HepG2 (cell line): ENCODE measurements around the gene KRTAP5-11. TPM values are rescaled to one million over a fixed set of nuclear protein-coding genes. Genes with fewer than 3 reads are reported as not detected.

Experiments
- ATAC-seq: fragments of 200-7000 bp; cut with Tn5 transposase; 3 replicates; pipeline ENCODE4 v1.9.1; 2020; ENCODE audit warnings: mild to moderate bottlenecking, moderate library complexity
- BruUV-seq: library from RNA; stranded (reverse); fragments of 400-500 nt; replicated peaks from 2 replicates; lab custom pipeline; 2021; lab: Mats Ljungman, UMichigan
- CTCF ChIA-PET: fragments of 300-600 bp; formaldehyde crosslinking; extraction: SDS; loops from one replicate; lab custom pipeline; 2021; ENCODE audit warnings: low total read pairs, inconsistent platforms, low intra/inter-chr PET ratio; lab: Yijun Ruan, JAX
- POLR2A ChIA-PET: fragments of 350-600 bp; sonication (Branson Sonifier 250); formaldehyde crosslinking; loops from one replicate; lab custom pipeline; 2020; ENCODE audit warnings: antibody characterized with exemption, inconsistent platforms; lab: Yijun Ruan, JAX
- DNase-seq: peaks from one replicate; pipeline ENCODE4 v3.0.0-alpha.2; 2015; ENCODE audit warnings: low spot score
- FAIRE-seq: peaks from 3 replicates; lab custom pipeline; 2011; peaks lifted over from hg19 to GRCh38; lab: Jason Lieb, UNC
- H2AFZ ChIP-seq: one replicate; pipeline ENCODE4 v1.6.1; 2011; ENCODE audit warnings: low read length, inconsistent platforms
- H3K27ac ChIP-seq: fragments of 300-600 bp; 3 replicates; pipeline ENCODE4 v1.8.0; 2011; ENCODE audit warnings: mixed run types, mild to moderate bottlenecking, mixed read lengths, low read length, inconsistent platforms; ENCODE audit not compliant: insufficient read depth; ENCODE audit errors: extremely low read length
- H3K27me3 ChIP-seq, 2 experiments: fragments of 200-600 bp in 1 of 2; 2 replicates in 1 of 2; 3 replicates in 1 of 2; pipeline versions ENCODE4 v1.6.0 to v1.8.0; 2011; ENCODE audit warnings: low read length in 2 of 2, mild to moderate bottlenecking in 2 of 2, moderate library complexity in 2 of 2, inconsistent platforms in 1 of 2; ENCODE audit not compliant: insufficient read depth in 2 of 2, control insufficient read depth in 1 of 2
- H3K36me3 ChIP-seq, 2 experiments: fragments of 200-600 bp in 1 of 2; replicated peaks in 1 of 2; 2 replicates in 1 of 2; 3 replicates in 1 of 2; pipeline versions ENCODE4 v1.5.1 to v1.8.0; 2011; ENCODE audit warnings: low read length in 2 of 2, inconsistent platforms in 1 of 2; ENCODE audit not compliant: insufficient read depth in 2 of 2, control insufficient read depth in 1 of 2
- H3K4me1 ChIP-seq: 2 replicates; pipeline ENCODE4 v1.5.1; 2012; ENCODE audit warnings: low read length, inconsistent platforms; ENCODE audit not compliant: insufficient read depth
- H3K4me2 ChIP-seq: 2 replicates; pipeline ENCODE4 v1.6.0; 2011; ENCODE audit warnings: low read depth, low read length, inconsistent platforms
- H3K4me3 ChIP-seq, 3 experiments: fragments of 200-600 bp in 1 of 3; sonication (generic), shearing (Covaris generic) in 1 of 3; replicated peaks in 1 of 3; 2 replicates each; pipeline ENCODE4 v1.5.1; 2011 to 2016; ENCODE audit warnings: low read length in 3 of 3, inconsistent platforms in 2 of 3, low read depth in 2 of 3, mild to moderate bottlenecking in 2 of 3, control low read depth in 1 of 3, mixed read lengths in 1 of 3; ENCODE audit not compliant: insufficient read depth in 1 of 3
- H3K79me2 ChIP-seq: one replicate; pipeline ENCODE4 v1.6.1; 2011; ENCODE audit warnings: low read length, inconsistent platforms; ENCODE audit not compliant: insufficient read depth
- H3K9ac ChIP-seq: 2 replicates; pipeline ENCODE4 v1.6.0; 2011; ENCODE audit warnings: mild to moderate bottlenecking, low read depth, low read length, inconsistent platforms; ENCODE audit not compliant: insufficient read depth
- H3K9me3 ChIP-seq: 2 replicates; pipeline ENCODE4 v1.5.1; 2012; ENCODE audit warnings: mild to moderate bottlenecking, low read length
- H4K20me1 ChIP-seq: 2 replicates; pipeline ENCODE4 v1.6.0; 2011; ENCODE audit warnings: inconsistent platforms, mild to moderate bottlenecking, low read length, moderate library complexity; ENCODE audit not compliant: insufficient read depth
- ARHGAP35 ChIP-seq: sonication (generic); formaldehyde crosslinking; IDR thresholded peaks from 2 replicates; pipeline ENCODE4 v1.9.0; 2022; ENCODE audit warnings: mild to moderate bottlenecking, inconsistent platforms, moderate library complexity, missing genetic modification reagents, borderline replicate concordance
- LCORL ChIP-seq, 2 experiments: fragments of 450-650 bp in 1 of 2; sonication (generic) in 1 of 2; formaldehyde crosslinking in 1 of 2; IDR thresholded peaks; 2 replicates each; pipeline versions ENCODE4 v1.5.0 to v1.6.1; 2017 to 2020; ENCODE audit warnings: antibody characterized with exemption in 1 of 2, missing genetic modification reagents in 1 of 2
- NBN ChIP-seq: fragments of 450-650 bp; conservative IDR thresholded peaks from 2 replicates; pipeline ENCODE4 v1.6.1; 2017
- SRY ChIP-seq: sonication (generic); formaldehyde crosslinking; IDR thresholded peaks from 2 replicates; pipeline ENCODE4 v1.8.0; 2022; ENCODE audit warnings: mild to moderate bottlenecking, missing genetic modification reagents
- ZBTB38 ChIP-seq: sonication (generic); formaldehyde crosslinking; IDR thresholded peaks from 2 replicates; pipeline ENCODE4 v1.5.1; 2020; ENCODE audit warnings: mild to moderate bottlenecking, missing genetic modification reagents
- WGBS: methylation state at CpG from one replicate; pipeline ENCODE4 v1.1.6; 2017; ENCODE audit warnings: low lambda C conversion rate; 5-methylcytosine and 5-hydroxymethylcytosine counted together
- in situ Hi-C: cut with HindIII; loops from 2 replicates; pipeline ENCODE4 v1.10.0; 2017; ENCODE audit warnings: low pct_unique_long_range_greater_than_20kb; ENCODE audit not compliant: extremely low pct_ligation_motif_present
- intact Hi-C: fragments of 100-400 bp; cut with micrococcal nuclease; formaldehyde crosslinking; loops from one replicate; pipeline ENCODE4 v1.10.0; 2022; ENCODE audit not compliant: unreplicated experiment
- polyA plus RNA-seq, 8 experiments: library from polyadenylated mRNA; depleted of rRNA in 3 of 8; stranded (reverse) in 7 of 8; unstranded in 1 of 8; fragments of >200 nt; fragmentation: Illumina TruSeq in 4 of 8; extraction: Trizol in 4 of 8; gene quantifications; 2 replicates each; pipeline versions ENCODE4 v1.2.1 to v1.2.3, GENCODE V29; 2011 to 2016; ENCODE audit warnings: low read depth in 4 of 8, missing spikeins in 1 of 8, mixed read lengths in 1 of 8; ENCODE audit not compliant: insufficient read depth in 1 of 8
- total RNA-seq, 5 experiments: library from RNA; depleted of rRNA; stranded (reverse); fragments of >200 nt; fragmentation: Illumina TruSeq; extraction: Trizol; gene quantifications; 2 replicates each; pipeline ENCODE4 v1.2.3, GENCODE V29; 2016; ENCODE audit warnings: low read depth in 1 of 5
- TF ChIP-seq, protein P1 (sequence below), 2 experiments: IDR thresholded peaks; 2 replicates each; pipeline ENCODE4 v1.6.1; 2011 to 2012; ENCODE audit warnings: low read length in 2 of 2, borderline replicate concordance in 1 of 2, low read depth in 1 of 2, mild to moderate bottlenecking in 1 of 2, moderate library complexity in 1 of 2
- TF ChIP-seq, protein P2 (sequence below): sonication (generic); formaldehyde crosslinking; IDR thresholded peaks from 2 replicates; pipeline ENCODE4 v1.5.1; 2020; ENCODE audit warnings: mild to moderate bottlenecking, missing genetic modification reagents, moderate library complexity

Gene KRTAP5-11
- total and polyA plus RNA-seq, 2 of the 13 experiments (the other 11 are each of a cell fraction or from before 2014, with no cell fraction given), result not detected

DNA sequence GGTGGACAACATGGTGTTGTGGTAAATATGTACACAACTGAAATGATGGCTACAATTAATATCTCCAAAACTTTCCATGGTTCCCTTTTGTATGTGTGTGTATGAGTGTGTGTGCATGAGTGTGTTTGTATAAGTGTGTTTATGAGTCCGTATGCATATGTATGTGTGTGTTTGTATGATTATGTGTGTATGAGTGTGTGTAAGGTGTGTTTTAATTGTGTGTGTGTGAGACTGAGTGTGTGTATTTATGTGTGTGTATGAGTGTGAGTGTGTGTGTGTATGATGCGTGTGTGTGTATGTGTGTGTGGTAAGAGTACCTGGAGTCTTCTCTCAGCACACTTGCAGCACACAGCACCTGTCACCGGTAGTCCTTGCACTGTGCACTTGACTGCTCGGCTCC lies 26.7 kb downstream of the KRTAP5-11 start:
- no peaks in the 10 kb centered on the region for H3K79me2 ChIP-seq
- no peaks in the 10 kb centered on the region for H3K36me3 ChIP-seq
- no peaks in the 10 kb centered on the region for H4K20me1 ChIP-seq
- WGBS, result 54% methylated on average over 4 of the region's 4 CpGs
- CTCF ChIA-PET, result no interaction called here
- BruUV-seq, result no TSS peak
- no peak overlapping the region for H2AFZ ChIP-seq
- H3K4me3 ChIP-seq, result no peak overlapping the region
- in situ Hi-C loops, result no loop called here
- no peak for FAIRE-seq
- peaks cover 14% of the 10 kb centered on the region; the same call in 1 of the 2 replicates for H3K4me1 ChIP-seq
- no peak for DNase-seq
- no peak overlapping the region for H3K27ac ChIP-seq
- no peaks in the 10 kb centered on the region; a peak in 2 of 5 replicates for H3K27me3 ChIP-seq
- ATAC-seq, result no peak
- H3K9ac ChIP-seq, result no peak overlapping the region
- H3K9me3 ChIP-seq, result no peaks in the 10 kb centered on the region
- intact Hi-C loops, result no loop called here
- TF ChIP-seq LCORL (IDR thresholded peaks at IDR 0.05) (0 out of 2 replicates have a peak, but pooled peaks have one; percentile 11), LCORL (CRISPR knock-in tag; IDR thresholded peaks at IDR 0.05) (no peak), NBN (0 out of 2 replicates have a peak, but pooled peaks have one; percentile 57)
- TF ChIP-seq, protein P1, sequence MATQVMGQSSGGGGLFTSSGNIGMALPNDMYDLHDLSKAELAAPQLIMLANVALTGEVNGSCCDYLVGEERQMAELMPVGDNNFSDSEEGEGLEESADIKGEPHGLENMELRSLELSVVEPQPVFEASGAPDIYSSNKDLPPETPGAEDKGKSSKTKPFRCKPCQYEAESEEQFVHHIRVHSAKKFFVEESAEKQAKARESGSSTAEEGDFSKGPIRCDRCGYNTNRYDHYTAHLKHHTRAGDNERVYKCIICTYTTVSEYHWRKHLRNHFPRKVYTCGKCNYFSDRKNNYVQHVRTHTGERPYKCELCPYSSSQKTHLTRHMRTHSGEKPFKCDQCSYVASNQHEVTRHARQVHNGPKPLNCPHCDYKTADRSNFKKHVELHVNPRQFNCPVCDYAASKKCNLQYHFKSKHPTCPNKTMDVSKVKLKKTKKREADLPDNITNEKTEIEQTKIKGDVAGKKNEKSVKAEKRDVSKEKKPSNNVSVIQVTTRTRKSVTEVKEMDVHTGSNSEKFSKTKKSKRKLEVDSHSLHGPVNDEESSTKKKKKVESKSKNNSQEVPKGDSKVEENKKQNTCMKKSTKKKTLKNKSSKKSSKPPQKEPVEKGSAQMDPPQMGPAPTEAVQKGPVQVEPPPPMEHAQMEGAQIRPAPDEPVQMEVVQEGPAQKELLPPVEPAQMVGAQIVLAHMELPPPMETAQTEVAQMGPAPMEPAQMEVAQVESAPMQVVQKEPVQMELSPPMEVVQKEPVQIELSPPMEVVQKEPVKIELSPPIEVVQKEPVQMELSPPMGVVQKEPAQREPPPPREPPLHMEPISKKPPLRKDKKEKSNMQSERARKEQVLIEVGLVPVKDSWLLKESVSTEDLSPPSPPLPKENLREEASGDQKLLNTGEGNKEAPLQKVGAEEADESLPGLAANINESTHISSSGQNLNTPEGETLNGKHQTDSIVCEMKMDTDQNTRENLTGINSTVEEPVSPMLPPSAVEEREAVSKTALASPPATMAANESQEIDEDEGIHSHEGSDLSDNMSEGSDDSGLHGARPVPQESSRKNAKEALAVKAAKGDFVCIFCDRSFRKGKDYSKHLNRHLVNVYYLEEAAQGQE (IDR thresholded peaks at IDR 0.05; ENCODE audit: borderline replicate concordance in 1 of 2, low read depth in 1 of 2, low read length in 2 of 2), result no peak
- no peak overlapping the region for H3K4me2 ChIP-seq
- POLR2A ChIA-PET, result no interaction called here

DNA sequence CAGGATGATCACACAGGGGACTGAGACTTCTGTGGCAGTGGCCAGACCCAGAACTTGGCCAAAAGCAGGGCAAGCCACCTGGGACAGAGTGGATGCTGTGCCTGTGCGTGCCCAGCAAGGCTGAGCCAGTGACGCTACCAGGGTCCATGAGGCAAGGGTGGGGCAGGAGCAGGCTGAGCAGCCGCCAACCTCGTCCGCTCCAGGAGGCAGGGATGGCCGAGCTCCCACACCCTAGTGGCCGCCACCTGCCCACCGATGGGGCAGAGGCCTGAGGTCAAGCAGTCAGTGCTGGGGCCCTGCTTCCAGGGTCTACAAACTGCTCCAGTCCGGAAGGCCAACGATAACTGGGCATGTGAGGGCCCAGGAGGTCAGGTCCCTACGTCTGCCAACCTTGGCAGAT lies 27.2 kb downstream of the KRTAP5-11 start:
- TF ChIP-seq ZBTB38 (CRISPR knock-in tag) (peak; percentile 19; the same call in 1 of the 2 replicates), SRY (CRISPR knock-in tag) (0 out of 2 replicates have a peak, but pooled peaks have one; percentile 31), ARHGAP35 (no peak)
- TF ChIP-seq, protein P2, sequence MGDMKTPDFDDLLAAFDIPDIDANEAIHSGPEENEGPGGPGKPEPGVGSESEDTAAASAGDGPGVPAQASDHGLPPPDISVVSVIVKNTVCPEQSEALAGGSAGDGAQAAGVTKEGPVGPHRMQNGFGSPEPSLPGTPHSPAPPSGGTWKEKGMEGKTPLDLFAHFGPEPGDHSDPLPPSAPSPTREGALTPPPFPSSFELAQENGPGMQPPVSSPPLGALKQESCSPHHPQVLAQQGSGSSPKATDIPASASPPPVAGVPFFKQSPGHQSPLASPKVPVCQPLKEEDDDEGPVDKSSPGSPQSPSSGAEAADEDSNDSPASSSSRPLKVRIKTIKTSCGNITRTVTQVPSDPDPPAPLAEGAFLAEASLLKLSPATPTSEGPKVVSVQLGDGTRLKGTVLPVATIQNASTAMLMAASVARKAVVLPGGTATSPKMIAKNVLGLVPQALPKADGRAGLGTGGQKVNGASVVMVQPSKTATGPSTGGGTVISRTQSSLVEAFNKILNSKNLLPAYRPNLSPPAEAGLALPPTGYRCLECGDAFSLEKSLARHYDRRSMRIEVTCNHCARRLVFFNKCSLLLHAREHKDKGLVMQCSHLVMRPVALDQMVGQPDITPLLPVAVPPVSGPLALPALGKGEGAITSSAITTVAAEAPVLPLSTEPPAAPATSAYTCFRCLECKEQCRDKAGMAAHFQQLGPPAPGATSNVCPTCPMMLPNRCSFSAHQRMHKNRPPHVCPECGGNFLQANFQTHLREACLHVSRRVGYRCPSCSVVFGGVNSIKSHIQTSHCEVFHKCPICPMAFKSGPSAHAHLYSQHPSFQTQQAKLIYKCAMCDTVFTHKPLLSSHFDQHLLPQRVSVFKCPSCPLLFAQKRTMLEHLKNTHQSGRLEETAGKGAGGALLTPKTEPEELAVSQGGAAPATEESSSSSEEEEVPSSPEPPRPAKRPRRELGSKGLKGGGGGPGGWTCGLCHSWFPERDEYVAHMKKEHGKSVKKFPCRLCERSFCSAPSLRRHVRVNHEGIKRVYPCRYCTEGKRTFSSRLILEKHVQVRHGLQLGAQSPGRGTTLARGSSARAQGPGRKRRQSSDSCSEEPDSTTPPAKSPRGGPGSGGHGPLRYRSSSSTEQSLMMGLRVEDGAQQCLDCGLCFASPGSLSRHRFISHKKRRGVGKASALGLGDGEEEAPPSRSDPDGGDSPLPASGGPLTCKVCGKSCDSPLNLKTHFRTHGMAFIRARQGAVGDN (CRISPR knock-in tag), result peak; percentile 40; the same call in 1 of the 2 replicates
- Histone ChIP-seq H3K27me3 (no peaks in the 10 kb centered on the region; a peak in 2 of 5 replicates), H3K79me2 (no peaks in the 10 kb centered on the region), H4K20me1 (no peaks in the 10 kb centered on the region), H3K4me3 (no peak overlapping the region), H3K9me3 (no peaks in the 10 kb centered on the region), H3K9ac (no peak overlapping the region), H3K27ac (no peak overlapping the region), H3K4me1 (peaks cover 20% of the 10 kb centered on the region; the same call in 1 of the 2 replicates), H2AFZ (no peak overlapping the region), H3K4me2 (no peak overlapping the region), H3K36me3 (no peaks in the 10 kb centered on the region)
- no TSS peak for BruUV-seq
- intact Hi-C loops, result no loop called here
- whole genome bisulfite sequencing, result 33% methylated on average over 1 of the region's 11 CpGs
- ChIA-PET POLR2A (no interaction called here), CTCF (no interaction called here)
- ATAC-seq, result peak; percentile 41; the same call in 2 of the 3 replicates
- in situ Hi-C loops, result no loop called here
- FAIRE-seq, result no peak
- no peak for DNase-seq
